ENCODE results near the gene SDHB. TPM values are rescaled to one million over a fixed set of nuclear protein-coding genes. Genes with fewer than 3 reads are reported as not detected.

SDHB gene
- total RNA-seq, 1 experiment from 2014 or later = 212 TPM

DNA sequence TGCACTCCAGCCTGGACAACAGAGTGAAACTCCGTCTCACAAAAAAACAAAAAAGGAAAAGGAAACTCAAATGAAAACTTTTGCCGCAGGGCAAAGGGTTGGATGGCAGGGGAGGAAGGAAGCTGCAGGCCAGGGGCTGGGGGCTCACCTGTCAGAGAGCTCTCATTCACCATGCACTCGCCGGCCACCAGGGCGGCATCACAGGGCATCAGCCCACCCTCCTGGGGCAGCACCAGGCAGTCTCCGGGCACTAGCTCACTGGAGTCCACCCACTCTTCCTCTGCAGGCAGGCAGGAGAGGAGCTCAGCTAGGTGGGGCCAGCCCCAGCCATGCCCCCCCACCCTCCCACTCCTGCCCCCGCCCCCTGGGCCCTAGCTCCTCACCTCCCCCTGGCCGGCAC lies 54.0 kb downstream of the SDHB start:
- no peak overlapping the region for H3K27ac ChIP-seq (ENCODE audit: low read length)
- H3K9me3 ChIP-seq (ENCODE audit: control insufficient read depth, insufficient read depth, low read depth, low read length) = no peaks in the 10 kb centered on the region
- H3K4me3 ChIP-seq (ENCODE audit: low read depth in 2 of 2, low read length in 2 of 2) = no peak overlapping the region
- H3K27me3 ChIP-seq (ENCODE audit: control insufficient read depth, insufficient read depth, low read length) = no peaks in the 10 kb centered on the region
- CTCF ChIA-PET = interaction anchor here (0.5 to 0.6 kb wide), 3 partner anchors 10 to 607 kb away, joined by 3 to 4 read pairs (median 4); no protein-coding TSS in a partner anchor
- no peak for ATAC-seq
- POLR2A ChIA-PET = no interaction called here
- TF ChIP-seq POLR2AphosphoS5 (IDR thresholded peaks at IDR 0.05; ENCODE audit: low read depth, low read length) (no peak), CTCF (IDR thresholded peaks at IDR 0.05) (no peak), TCF7L2 (IDR thresholded peaks at IDR 0.05; ENCODE audit: low read depth, low read length) (no peak), SIN3A (IDR thresholded peaks at IDR 0.05; ENCODE audit: borderline replicate concordance, insufficient read depth, low read depth, low read length) (no peak)
- TF ChIP-seq, protein P1, sequence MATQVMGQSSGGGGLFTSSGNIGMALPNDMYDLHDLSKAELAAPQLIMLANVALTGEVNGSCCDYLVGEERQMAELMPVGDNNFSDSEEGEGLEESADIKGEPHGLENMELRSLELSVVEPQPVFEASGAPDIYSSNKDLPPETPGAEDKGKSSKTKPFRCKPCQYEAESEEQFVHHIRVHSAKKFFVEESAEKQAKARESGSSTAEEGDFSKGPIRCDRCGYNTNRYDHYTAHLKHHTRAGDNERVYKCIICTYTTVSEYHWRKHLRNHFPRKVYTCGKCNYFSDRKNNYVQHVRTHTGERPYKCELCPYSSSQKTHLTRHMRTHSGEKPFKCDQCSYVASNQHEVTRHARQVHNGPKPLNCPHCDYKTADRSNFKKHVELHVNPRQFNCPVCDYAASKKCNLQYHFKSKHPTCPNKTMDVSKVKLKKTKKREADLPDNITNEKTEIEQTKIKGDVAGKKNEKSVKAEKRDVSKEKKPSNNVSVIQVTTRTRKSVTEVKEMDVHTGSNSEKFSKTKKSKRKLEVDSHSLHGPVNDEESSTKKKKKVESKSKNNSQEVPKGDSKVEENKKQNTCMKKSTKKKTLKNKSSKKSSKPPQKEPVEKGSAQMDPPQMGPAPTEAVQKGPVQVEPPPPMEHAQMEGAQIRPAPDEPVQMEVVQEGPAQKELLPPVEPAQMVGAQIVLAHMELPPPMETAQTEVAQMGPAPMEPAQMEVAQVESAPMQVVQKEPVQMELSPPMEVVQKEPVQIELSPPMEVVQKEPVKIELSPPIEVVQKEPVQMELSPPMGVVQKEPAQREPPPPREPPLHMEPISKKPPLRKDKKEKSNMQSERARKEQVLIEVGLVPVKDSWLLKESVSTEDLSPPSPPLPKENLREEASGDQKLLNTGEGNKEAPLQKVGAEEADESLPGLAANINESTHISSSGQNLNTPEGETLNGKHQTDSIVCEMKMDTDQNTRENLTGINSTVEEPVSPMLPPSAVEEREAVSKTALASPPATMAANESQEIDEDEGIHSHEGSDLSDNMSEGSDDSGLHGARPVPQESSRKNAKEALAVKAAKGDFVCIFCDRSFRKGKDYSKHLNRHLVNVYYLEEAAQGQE (IDR thresholded peaks at IDR 0.05; ENCODE audit: insufficient read depth in 1 of 2, low read depth in 2 of 2, low read length in 1 of 2) = no peak
- H3K36me3 ChIP-seq (ENCODE audit: control insufficient read depth, insufficient read depth, low read length) = no peaks in the 10 kb centered on the region
- BruUV-seq (replicated peaks) = no TSS peak
- no peak for DNase-seq (ENCODE audit: low read depth, low spot score)
- in situ Hi-C loops (cut with HindIII; ENCODE audit: low pct_unique_long_range_greater_than_20kb, low sequenced_read_pairs) = no loop called here
- intact Hi-C loops (cut with micrococcal nuclease; ENCODE audit: unreplicated experiment) = no loop called here
- H3K4me1 ChIP-seq (ENCODE audit: control insufficient read depth, insufficient read depth, low read length) = no peaks in the 10 kb centered on the region

DNA sequence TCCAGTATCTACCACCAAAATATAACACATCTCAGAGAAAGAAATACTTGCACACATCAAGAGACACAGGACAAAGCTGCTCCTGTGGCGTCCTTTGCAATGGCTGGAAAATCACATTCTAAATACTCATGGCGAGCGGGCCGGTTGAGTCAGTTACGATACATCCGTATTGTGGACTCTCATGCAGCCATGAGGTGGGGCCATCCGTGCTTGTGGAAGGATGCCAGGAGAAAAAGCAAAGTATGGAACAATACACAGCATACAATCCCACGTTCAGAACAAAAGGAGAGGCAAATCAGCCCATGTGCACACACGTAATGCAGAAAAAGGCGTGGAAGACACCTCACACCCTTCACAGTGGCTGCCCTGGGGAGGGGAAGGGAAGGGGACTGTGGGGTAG lies 55.2 kb downstream of the SDHB start:
- Histone ChIP-seq H3K27ac (ENCODE audit: low read length) (no peak overlapping the region), H3K4me1 (ENCODE audit: control insufficient read depth, insufficient read depth, low read length) (no peaks in the 10 kb centered on the region), H3K4me3 (ENCODE audit: low read depth in 2 of 2, low read length in 2 of 2) (no peak overlapping the region), H3K36me3 (ENCODE audit: control insufficient read depth, insufficient read depth, low read length) (no peaks in the 10 kb centered on the region), H3K27me3 (ENCODE audit: control insufficient read depth, insufficient read depth, low read length) (no peaks in the 10 kb centered on the region), H3K9me3 (ENCODE audit: control insufficient read depth, insufficient read depth, low read depth, low read length) (no peaks in the 10 kb centered on the region)
- intact Hi-C loops (cut with micrococcal nuclease; ENCODE audit: unreplicated experiment) (no loop called here), in situ Hi-C loops (cut with HindIII; ENCODE audit: low pct_unique_long_range_greater_than_20kb, low sequenced_read_pairs) (no loop called here)
- ChIA-PET CTCF (no interaction called here), POLR2A (no interaction called here)
- BruUV-seq (replicated peaks) = no TSS peak
- no peak for DNase-seq (ENCODE audit: low read depth, low spot score)
- no peak for TF ChIP-seq POLR2AphosphoS5 (IDR thresholded peaks at IDR 0.05; ENCODE audit: low read depth, low read length)
- TF ChIP-seq, protein P1 (IDR thresholded peaks at IDR 0.05; ENCODE audit: insufficient read depth in 1 of 2, low read depth in 2 of 2, low read length in 1 of 2) = no peak
- no peak for TF ChIP-seq TCF7L2 (IDR thresholded peaks at IDR 0.05; ENCODE audit: low read depth, low read length)
- no peak for TF ChIP-seq SIN3A (IDR thresholded peaks at IDR 0.05; ENCODE audit: borderline replicate concordance, insufficient read depth, low read depth, low read length)
- TF ChIP-seq CTCF (IDR thresholded peaks at IDR 0.05) = no peak
- ATAC-seq = no peak
